Neuronal stem cell (in vitro differentiated cells): ENCODE data around the gene TRIM63. TPM values are rescaled to one million over a fixed set of nuclear protein-coding genes. Genes with fewer than 3 reads are reported as not detected.

Experiments used
- DNase-seq: peaks from one replicate; pipeline ENCODE4 v3.0.0-alpha.2; 2013; ENCODE audit warnings: low spot score
- H2AFZ ChIP-seq: one replicate; pipeline ENCODE4 v1.6.1; 2013; ENCODE audit warnings: mild to moderate bottlenecking, low read length, inconsistent platforms
- H2AK5ac ChIP-seq: 2 replicates; pipeline ENCODE4 v1.6.1; 2013; ENCODE audit warnings: low read depth, mild to moderate bottlenecking, inconsistent platforms, low read length, moderate library complexity, mixed read lengths
- H2BK120ac ChIP-seq: 2 replicates; pipeline ENCODE4 v1.6.1; 2013; ENCODE audit warnings: low read depth, mild to moderate bottlenecking, inconsistent platforms, low read length, moderate library complexity, mixed read lengths
- H2BK12ac ChIP-seq: one replicate; pipeline ENCODE4 v1.6.1; 2013; ENCODE audit warnings: low read length, inconsistent platforms
- H2BK15ac ChIP-seq: 2 replicates; pipeline ENCODE4 v1.6.1; 2013; ENCODE audit warnings: mild to moderate bottlenecking, low read length, inconsistent platforms, mixed read lengths
- H2BK5ac ChIP-seq: one replicate; pipeline ENCODE4 v1.6.1; 2013; ENCODE audit warnings: inconsistent platforms, mild to moderate bottlenecking, low read length, moderate library complexity
- H3K14ac ChIP-seq: one replicate; pipeline ENCODE4 v1.6.1; 2013; ENCODE audit warnings: low read length, inconsistent platforms
- H3K18ac ChIP-seq: 2 replicates; pipeline ENCODE4 v1.6.1; 2013; ENCODE audit warnings: low read length, inconsistent platforms
- H3K23ac ChIP-seq: 2 replicates; pipeline ENCODE4 v1.6.1; 2013; ENCODE audit warnings: low read depth, mild to moderate bottlenecking, mixed read lengths, low read length, inconsistent platforms; ENCODE audit not compliant: poor library complexity
- H3K27ac ChIP-seq: replicated peaks from 3 replicates; pipeline ENCODE4 v1.5.1; 2013; ENCODE audit warnings: low read length, inconsistent platforms
- H3K27me3 ChIP-seq, 3 experiments: 2 replicates each; pipeline ENCODE4 v1.6.1; 2013; ENCODE audit warnings: low read length in 3 of 3, mild to moderate bottlenecking in 2 of 3, inconsistent platforms in 1 of 3, low read depth in 1 of 3, mixed read lengths in 1 of 3, moderate library complexity in 1 of 3; ENCODE audit not compliant: control insufficient read depth in 3 of 3, insufficient read depth in 3 of 3
- H3K36me3 ChIP-seq, 2 donors: replicated peaks in 1 of 2; 2 replicates each; pipeline ENCODE4 v1.6.1; 2013; ENCODE audit warnings: low read length in 2 of 2; ENCODE audit not compliant: control insufficient read depth in 2 of 2, insufficient read depth in 2 of 2
- H3K4ac ChIP-seq: 2 replicates; pipeline ENCODE4 v1.6.1; 2013; ENCODE audit warnings: inconsistent platforms, mild to moderate bottlenecking, low read length, moderate library complexity
- H3K4me1 ChIP-seq, 2 donors: 1 replicate in 1 of 2; 2 replicates in 1 of 2; pipeline ENCODE4 v1.6.1; 2013; ENCODE audit warnings: low read length in 2 of 2, low read depth in 1 of 2; ENCODE audit not compliant: control insufficient read depth in 2 of 2, insufficient read depth in 1 of 2
- H3K4me2 ChIP-seq: one replicate; pipeline ENCODE4 v1.6.1; 2013; ENCODE audit warnings: mild to moderate bottlenecking, low read length, inconsistent platforms; ENCODE audit not compliant: insufficient read depth, poor library complexity, severe bottlenecking
- H3K4me3 ChIP-seq, 2 donors: 2 replicates each; pipeline ENCODE4 v1.5.1; 2013; ENCODE audit warnings: low read length in 2 of 2, mild to moderate bottlenecking in 2 of 2, inconsistent platforms in 1 of 2, moderate library complexity in 1 of 2
- H3K79me1 ChIP-seq: one replicate; pipeline ENCODE4 v1.6.1; 2013; ENCODE audit warnings: low read depth, mild to moderate bottlenecking, inconsistent platforms, low read length, moderate library complexity
- H3K9ac ChIP-seq: one replicate; pipeline ENCODE4 v1.6.1; 2013; ENCODE audit warnings: mild to moderate bottlenecking, low read depth, low read length, inconsistent platforms; ENCODE audit not compliant: poor library complexity
- H3K9me3 ChIP-seq, 2 donors: replicated peaks in 1 of 2; 2 replicates each; pipeline versions ENCODE3 to v1.6.1; 2013; ENCODE audit warnings: low read length in 2 of 2, mild to moderate bottlenecking in 2 of 2, inconsistent platforms in 1 of 2, low read depth in 1 of 2, mixed read lengths in 1 of 2, moderate library complexity in 1 of 2; ENCODE audit not compliant: control insufficient read depth in 2 of 2, insufficient read depth in 1 of 2
- H4K8ac ChIP-seq: one replicate; pipeline ENCODE4 v1.6.1; 2013; ENCODE audit warnings: low read depth, mild to moderate bottlenecking, inconsistent platforms, low read length, moderate library complexity
- H4K91ac ChIP-seq: one replicate; pipeline ENCODE4 v1.6.1; 2013; ENCODE audit warnings: low read length, low read depth, mild to moderate bottlenecking, inconsistent platforms; ENCODE audit not compliant: poor library complexity
- WGBS, 2 donors: extraction: QIAGEN DNeasy Blood & Tissue Kit; methylation state at CpG; one replicate each; pipeline ENCODE4 v1.1.7; 2013; ENCODE audit warnings: missing lambda C conversion rate in 2 of 2, mixed read lengths in 1 of 2; ENCODE audit not compliant: insufficient read length in 2 of 2, insufficient replicate concordance in 1 of 2; ENCODE audit errors: extremely low coverage in 2 of 2; 5-methylcytosine and 5-hydroxymethylcytosine counted together
- small RNA-seq: library from polyadenylated mRNA; stranded (forward); fragments of <200 nt; extraction: miRNeasy Mini kit (QIAGEN cat#:217004); gene quantifications from one replicate; pipeline ENCODE3, GENCODE V24; 2013; ENCODE audit not compliant: insufficient read depth

Gene TRIM63

GRCh38 chr1:26003262-26003661 lies 64.2 kb downstream of the TRIM63 start:
- Histone ChIP-seq H3K4me2 (no peak overlapping the region), H3K4ac (no peak overlapping the region)

More at GRCh38 chr1:26003262-26003661, 64.2 kb downstream of the TRIM63 start:
- H2BK5ac ChIP-seq: no peak overlapping the region
- H3K18ac ChIP-seq: no peak overlapping the region
- no peak overlapping the region for H3K14ac ChIP-seq
- no peak overlapping the region for H3K4me3 ChIP-seq
- H3K23ac ChIP-seq: no peak overlapping the region
- no peak overlapping the region for H2AK5ac ChIP-seq
- H3K79me1 ChIP-seq: no peaks in the 10 kb centered on the region
- no peak for DNase-seq
- H3K4me1 ChIP-seq: peaks cover 5 to 6% of the 10 kb centered on the region in 2 donors
- H3K36me3 ChIP-seq: no peaks in the 10 kb centered on the region
- peaks cover 0 to 7% (median 2%) of the 10 kb centered on the region in 3 experiments for H3K27me3 ChIP-seq
- no peak overlapping the region for H2BK12ac ChIP-seq
- no peak overlapping the region for H2AFZ ChIP-seq
- H3K9ac ChIP-seq: no peak overlapping the region
- H2BK120ac ChIP-seq: no peak overlapping the region
- no CpG with 5 or more reads among the region's 4 CpGs for WGBS, 2 donors
- H2BK15ac ChIP-seq: no peak overlapping the region
- no peak overlapping the region for H4K8ac ChIP-seq
- H3K27ac ChIP-seq: no peak overlapping the region
- no peaks in the 10 kb centered on the region for H3K9me3 ChIP-seq
- no peak overlapping the region for H4K91ac ChIP-seq

Small RNAs within 50 kb of the gene (small RNA-seq; reads per million reads assigned to genes)
- gene RF00283 (not detected), gene RF00492 (not detected)
